Keratinocyte (primary cell): ENCODE data around the gene TMEM30B. TPM values are rescaled to one million over a fixed set of nuclear protein-coding genes. Genes with fewer than 3 reads are reported as not detected.
A peak's percentile ranks its signal among the peaks of the same experiment; 100 is the strongest.

ENCODE experiments used
- DNase-seq: peaks from one replicate; pipeline ENCODE4 v3.0.0-alpha.2; 2011; ENCODE audit warnings: low read depth, missing footprints, low spot score
- FAIRE-seq: peaks from 2 replicates; lab custom pipeline; 2011; peaks lifted over from hg19 to GRCh38; lab: Jason Lieb, UNC
- H2AFZ ChIP-seq: 2 replicates; pipeline ENCODE4 v1.6.0; 2012; ENCODE audit warnings: low read length, control low read depth, inconsistent platforms; ENCODE audit not compliant: control insufficient read depth
- H3K27ac ChIP-seq: 2 replicates; pipeline ENCODE4 v1.5.1; 2011; ENCODE audit warnings: low read length; ENCODE audit not compliant: control insufficient read depth, insufficient read depth
- H3K27me3 ChIP-seq: 3 replicates; pipeline ENCODE4 v1.6.0; 2011; ENCODE audit warnings: low read length; ENCODE audit not compliant: control insufficient read depth, insufficient read depth; ENCODE audit errors: extremely low read depth
- H3K36me3 ChIP-seq, 2 experiments: 2 replicates in 1 of 2; 3 replicates in 1 of 2; pipeline ENCODE4 v1.5.1; 2011; ENCODE audit warnings: low read length in 2 of 2, mild to moderate bottlenecking in 1 of 2; ENCODE audit not compliant: control insufficient read depth in 2 of 2, insufficient read depth in 2 of 2; ENCODE audit errors: extremely low read depth in 1 of 2
- H3K4me1 ChIP-seq: 3 replicates; pipeline ENCODE4 v1.5.1; 2011; ENCODE audit warnings: low read length; ENCODE audit not compliant: control insufficient read depth, insufficient read depth; ENCODE audit errors: extremely low read depth
- H3K4me2 ChIP-seq: 3 replicates; pipeline ENCODE4 v1.6.0; 2011; ENCODE audit warnings: low read depth, low read length; ENCODE audit not compliant: control insufficient read depth, insufficient read depth; ENCODE audit errors: extremely low read depth
- H3K4me3 ChIP-seq, 3 experiments: fragments of 200-600 bp in 1 of 3; sonication (generic) in 1 of 3; 2 replicates in 2 of 3; 3 replicates in 1 of 3; pipeline ENCODE4 v1.5.1; 2011 to 2016; ENCODE audit warnings: low read length in 3 of 3, mild to moderate bottlenecking in 3 of 3, control low read depth in 2 of 3, inconsistent platforms in 1 of 3, low read depth in 1 of 3, mixed read lengths in 1 of 3, mixed run types in 1 of 3, moderate library complexity in 1 of 3; ENCODE audit not compliant: control insufficient read depth in 2 of 3, insufficient read depth in 2 of 3; ENCODE audit errors: extremely low read depth in 1 of 3
- H3K79me2 ChIP-seq: 2 replicates; pipeline ENCODE4 v1.6.0; 2012; ENCODE audit warnings: low read length; ENCODE audit not compliant: control insufficient read depth, insufficient read depth
- H3K9ac ChIP-seq: 3 replicates; pipeline ENCODE4 v1.6.0; 2011; ENCODE audit warnings: low read length; ENCODE audit not compliant: control insufficient read depth, insufficient read depth; ENCODE audit errors: extremely low read depth
- H3K9me1 ChIP-seq: 3 replicates; pipeline ENCODE4 v1.6.0; 2011; ENCODE audit warnings: low read length; ENCODE audit not compliant: control insufficient read depth, insufficient read depth; ENCODE audit errors: extremely low read depth
- H3K9me3 ChIP-seq: 2 replicates; pipeline ENCODE4 v1.5.1; 2012; ENCODE audit warnings: low read depth, low read length; ENCODE audit not compliant: control insufficient read depth
- H4K20me1 ChIP-seq: 3 replicates; pipeline ENCODE4 v1.6.0; 2011; ENCODE audit warnings: low read length; ENCODE audit not compliant: control insufficient read depth, insufficient read depth; ENCODE audit errors: extremely low read depth
- EZH2 ChIP-seq: IDR thresholded peaks from one replicate; pipeline ENCODE4 v1.6.1; 2012; ENCODE audit warnings: inconsistent platforms, mild to moderate bottlenecking, low read length, moderate library complexity
- dilution Hi-C: fragments of 300-500 bp; cut with MboI; formaldehyde crosslinking; loops from one replicate; pipeline ENCODE4 v1.7.0; 2020; ENCODE audit warnings: low sequenced_read_pairs; ENCODE audit not compliant: extremely low pct_ligation_motif_present
- polyA plus RNA-seq, 5 experiments: library from polyadenylated mRNA; depleted of rRNA in 3 of 5; stranded (reverse) in 3 of 5; stranded (forward) in 1 of 5; unstranded in 1 of 5; fragments of >200 nt; gene quantifications; 1 replicate in 1 of 5; 2 replicates in 3 of 5; 3 replicates in 1 of 5; pipeline versions ENCODE4 v1.2.1 to v1.2.3, GENCODE V29; 2011 to 2012; ENCODE audit warnings: missing spikeins in 2 of 5, low read depth in 1 of 5, low replicate concordance in 1 of 5
- TF ChIP-seq, protein P1 (sequence below), 3 experiments: IDR thresholded peaks in 1 of 3; conservative IDR thresholded peaks in 1 of 3; optimal IDR thresholded peaks in 1 of 3; 2 replicates in 2 of 3; 3 replicates in 1 of 3; pipeline versions ENCODE3 to v1.5.1; 2011; ENCODE audit warnings: low read length in 3 of 3, mild to moderate bottlenecking in 3 of 3, moderate library complexity in 2 of 3, control low read depth in 1 of 3, inconsistent platforms in 1 of 3; ENCODE audit not compliant: insufficient read depth in 2 of 3; ENCODE audit errors: extremely low read depth in 1 of 3

The TMEM30B gene
- polyA plus RNA-seq, 1 donor (not counting 4 experiments of a cell fraction or from before 2014, with no cell fraction given): 8.1 TPM

GRCh38 chr14:61287196-61287595 lies 6.1 kb upstream of the TMEM30B start:
- no peaks in the 10 kb centered on the region for H4K20me1 ChIP-seq
- no peaks in the 10 kb centered on the region for H3K36me3 ChIP-seq
- TF ChIP-seq, protein P1, sequence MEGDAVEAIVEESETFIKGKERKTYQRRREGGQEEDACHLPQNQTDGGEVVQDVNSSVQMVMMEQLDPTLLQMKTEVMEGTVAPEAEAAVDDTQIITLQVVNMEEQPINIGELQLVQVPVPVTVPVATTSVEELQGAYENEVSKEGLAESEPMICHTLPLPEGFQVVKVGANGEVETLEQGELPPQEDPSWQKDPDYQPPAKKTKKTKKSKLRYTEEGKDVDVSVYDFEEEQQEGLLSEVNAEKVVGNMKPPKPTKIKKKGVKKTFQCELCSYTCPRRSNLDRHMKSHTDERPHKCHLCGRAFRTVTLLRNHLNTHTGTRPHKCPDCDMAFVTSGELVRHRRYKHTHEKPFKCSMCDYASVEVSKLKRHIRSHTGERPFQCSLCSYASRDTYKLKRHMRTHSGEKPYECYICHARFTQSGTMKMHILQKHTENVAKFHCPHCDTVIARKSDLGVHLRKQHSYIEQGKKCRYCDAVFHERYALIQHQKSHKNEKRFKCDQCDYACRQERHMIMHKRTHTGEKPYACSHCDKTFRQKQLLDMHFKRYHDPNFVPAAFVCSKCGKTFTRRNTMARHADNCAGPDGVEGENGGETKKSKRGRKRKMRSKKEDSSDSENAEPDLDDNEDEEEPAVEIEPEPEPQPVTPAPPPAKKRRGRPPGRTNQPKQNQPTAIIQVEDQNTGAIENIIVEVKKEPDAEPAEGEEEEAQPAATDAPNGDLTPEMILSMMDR (optimal IDR thresholded peaks at IDR 0.05 in 1 of 3, IDR thresholded peaks at IDR 0.05 in 1 of 3, conservative IDR thresholded peaks at IDR 0.05 in 1 of 3; ENCODE audit: extremely low read depth in 1 of 3, insufficient read depth in 2 of 3, low read length in 3 of 3): no peak
- TF ChIP-seq EZH2: no peak
- no peak for DNase-seq
- FAIRE-seq: no peak
- H3K27ac ChIP-seq: no peak overlapping the region
- no peaks in the 10 kb centered on the region for H3K9me3 ChIP-seq
- H3K9me1 ChIP-seq: no peaks in the 10 kb centered on the region
- H3K27me3 ChIP-seq: no peaks in the 10 kb centered on the region
- H3K4me2 ChIP-seq: no peak overlapping the region
- no peak overlapping the region for H2AFZ ChIP-seq
- H3K4me3 ChIP-seq: no peak overlapping the region
- dilution Hi-C loops: no loop called here
- peaks cover 6% of the 10 kb centered on the region for H3K4me1 ChIP-seq
- H3K9ac ChIP-seq: no peak overlapping the region
- H3K79me2 ChIP-seq: no peaks in the 10 kb centered on the region

- Histone ChIP-seq H2AFZ (peak overlapping the region; percentile 31), H3K4me3 (no peak overlapping the region)
These were observed 4.2 kb upstream of the TMEM30B start for GRCh38 chr14:61285364-61285763.

More at GRCh38 chr14:61285364-61285763, 4.2 kb upstream of the TMEM30B start:
- Histone ChIP-seq H3K4me1 (peaks cover 13% of the 10 kb centered on the region), H3K79me2 (peaks cover 1% of the 10 kb centered on the region), H3K27me3 (no peaks in the 10 kb centered on the region), H3K9me3 (no peaks in the 10 kb centered on the region), H3K27ac (no peak overlapping the region), H3K4me2 (no peak overlapping the region), H3K36me3 (no peaks in the 10 kb centered on the region), H3K9me1 (no peaks in the 10 kb centered on the region), H3K9ac (no peak overlapping the region), H4K20me1 (no peaks in the 10 kb centered on the region)
- FAIRE-seq (peak; percentile 48), DNase-seq (no peak)
- TF ChIP-seq, protein P1 (optimal IDR thresholded peaks at IDR 0.05 in 1 of 3, IDR thresholded peaks at IDR 0.05 in 1 of 3, conservative IDR thresholded peaks at IDR 0.05 in 1 of 3; ENCODE audit: extremely low read depth in 1 of 3, insufficient read depth in 2 of 3, low read length in 3 of 3): no peak
- TF ChIP-seq EZH2: no peak
- dilution Hi-C loops: no loop called here
